CD4-positive, alpha-beta T cell treated with Interferon gamma for 1 hour (primary cell): ENCODE data around the gene SKIDA1.

Experiments
- DNase-seq: peaks from one replicate; pipeline ENCODE4 v3.0.0-alpha.2; 2020

The SKIDA1 gene

GRCh38 chr10:21515361-21516241 is 9.9 kb downstream of the SKIDA1 start:
- no peak for DNase-seq

DNA sequence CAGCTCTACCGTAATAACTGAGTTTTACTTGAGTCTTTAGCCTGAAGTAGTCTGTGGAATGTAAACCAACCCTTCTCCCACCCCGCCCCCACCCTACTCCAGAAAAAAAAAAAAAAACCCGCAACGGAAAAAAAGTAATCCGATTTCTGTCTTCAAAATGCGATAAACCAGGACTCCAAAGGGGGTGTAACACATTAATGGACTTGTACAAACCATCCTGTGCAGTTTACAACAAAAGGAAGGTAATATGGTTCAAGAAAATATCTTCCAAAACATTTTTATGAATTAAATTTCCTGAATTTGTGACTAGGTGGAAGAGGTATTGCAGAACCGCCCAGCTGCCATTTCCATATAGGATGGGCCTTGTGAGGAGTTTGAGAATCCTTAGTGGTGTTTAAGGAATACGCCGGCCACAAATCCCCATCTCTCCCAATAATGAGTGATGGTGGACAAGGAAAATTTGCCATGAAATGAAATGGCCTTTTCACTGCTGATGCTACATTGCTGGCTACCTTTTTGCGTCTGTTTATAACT is 10.6 kb downstream of the SKIDA1 start:
- DNase-seq: no peak

DNA sequence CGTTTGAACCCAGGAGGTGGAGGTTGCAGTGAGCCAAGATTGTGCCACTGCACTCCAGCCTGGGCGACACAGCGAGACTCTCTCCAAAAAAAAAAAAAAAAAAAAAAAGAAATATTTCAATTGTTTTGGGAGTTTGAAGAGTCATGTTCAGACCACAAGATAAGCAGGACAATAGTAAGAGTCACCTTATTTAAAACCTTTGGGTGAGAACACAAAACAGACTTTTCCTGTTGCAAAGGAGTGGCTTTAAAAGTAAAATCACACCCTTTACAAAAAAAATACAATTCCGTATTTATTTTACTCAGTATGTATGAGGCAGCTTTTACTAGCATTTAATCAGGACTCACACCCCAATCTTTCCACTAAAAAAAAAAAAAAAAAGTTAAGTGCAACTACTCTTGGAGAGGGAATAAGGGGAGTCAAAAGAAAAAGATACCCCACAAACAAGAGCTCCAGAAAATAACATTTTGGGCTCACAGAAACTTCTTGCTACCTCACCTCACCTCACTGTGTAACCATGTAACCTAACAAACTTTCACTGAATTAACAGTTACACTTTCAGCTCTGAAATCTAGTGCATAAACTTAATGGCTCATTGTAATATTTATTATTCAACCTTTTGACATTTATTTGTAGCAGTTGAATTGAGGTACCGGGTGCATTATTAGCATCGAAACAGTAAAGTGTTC is 11.2 kb downstream of the SKIDA1 start:
- DNase-seq: no peak

DNA sequence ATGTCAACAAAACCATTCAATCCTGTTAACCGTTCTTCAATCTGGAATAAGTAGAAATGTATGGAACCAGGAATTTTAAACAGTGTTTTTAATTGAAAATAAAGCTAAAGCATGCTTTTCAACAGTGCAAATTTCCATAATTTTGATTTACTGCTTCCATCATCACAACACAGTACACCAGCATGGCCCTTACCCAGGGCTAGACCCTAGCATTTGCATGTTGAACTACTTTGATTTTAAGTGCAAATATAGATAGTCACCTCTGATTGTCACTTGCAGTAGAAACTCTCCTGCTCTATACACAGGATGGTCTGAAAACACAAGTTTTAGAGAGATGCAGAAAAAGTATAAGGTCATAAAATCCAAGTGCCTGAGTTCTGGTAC is 12.1 kb downstream of the SKIDA1 start:
- no peak for DNase-seq

DNA sequence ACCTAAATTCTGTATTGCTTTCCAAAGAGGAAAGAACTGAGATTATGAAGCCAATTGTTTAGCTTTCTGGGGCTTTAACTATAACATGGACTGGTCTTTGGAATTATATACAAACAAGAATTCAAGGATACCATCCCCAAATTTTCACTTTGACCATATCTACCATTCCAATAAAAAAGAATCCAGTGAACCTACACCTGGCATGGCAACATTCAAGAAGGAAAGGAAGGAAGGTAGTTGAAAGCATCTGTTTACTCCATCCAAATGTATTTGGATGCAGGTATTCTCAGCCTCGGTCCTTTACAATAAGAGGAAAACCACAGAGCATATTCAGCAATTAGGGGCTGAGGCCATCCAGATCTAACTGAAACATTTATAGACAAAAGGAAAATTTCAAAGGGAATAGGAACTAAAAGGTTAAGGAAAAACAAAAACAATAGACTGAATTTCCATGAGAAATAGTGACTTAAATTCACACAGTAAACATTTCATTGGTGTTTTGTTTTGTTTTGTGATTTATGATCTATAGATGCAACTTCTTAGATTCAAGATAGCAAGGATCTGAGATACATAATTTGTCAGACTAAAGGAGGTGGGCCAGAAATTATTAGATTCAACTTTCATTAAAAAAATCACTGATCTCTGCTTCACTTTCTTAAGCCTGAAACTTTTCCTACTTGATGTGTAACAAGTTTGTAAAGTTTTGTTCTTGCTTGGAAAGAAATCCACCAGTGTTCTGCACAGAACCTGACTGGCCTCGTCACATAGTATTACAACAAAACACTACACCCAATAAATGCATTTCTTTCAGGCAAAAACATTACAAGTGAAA is 12.7 kb downstream of the SKIDA1 start:
- no peak for DNase-seq

- DNase-seq: no peak
These were observed 13.4 kb downstream of the SKIDA1 start for GRCh38 chr10:21511946-21512572.

GRCh38 chr10:21511095-21511570 is 14.3 kb downstream of the SKIDA1 start:
- no peak for DNase-seq

- no peak for DNase-seq
These were observed 15.0 kb downstream of the SKIDA1 start for GRCh38 chr10:21510241-21511094.

DNA sequence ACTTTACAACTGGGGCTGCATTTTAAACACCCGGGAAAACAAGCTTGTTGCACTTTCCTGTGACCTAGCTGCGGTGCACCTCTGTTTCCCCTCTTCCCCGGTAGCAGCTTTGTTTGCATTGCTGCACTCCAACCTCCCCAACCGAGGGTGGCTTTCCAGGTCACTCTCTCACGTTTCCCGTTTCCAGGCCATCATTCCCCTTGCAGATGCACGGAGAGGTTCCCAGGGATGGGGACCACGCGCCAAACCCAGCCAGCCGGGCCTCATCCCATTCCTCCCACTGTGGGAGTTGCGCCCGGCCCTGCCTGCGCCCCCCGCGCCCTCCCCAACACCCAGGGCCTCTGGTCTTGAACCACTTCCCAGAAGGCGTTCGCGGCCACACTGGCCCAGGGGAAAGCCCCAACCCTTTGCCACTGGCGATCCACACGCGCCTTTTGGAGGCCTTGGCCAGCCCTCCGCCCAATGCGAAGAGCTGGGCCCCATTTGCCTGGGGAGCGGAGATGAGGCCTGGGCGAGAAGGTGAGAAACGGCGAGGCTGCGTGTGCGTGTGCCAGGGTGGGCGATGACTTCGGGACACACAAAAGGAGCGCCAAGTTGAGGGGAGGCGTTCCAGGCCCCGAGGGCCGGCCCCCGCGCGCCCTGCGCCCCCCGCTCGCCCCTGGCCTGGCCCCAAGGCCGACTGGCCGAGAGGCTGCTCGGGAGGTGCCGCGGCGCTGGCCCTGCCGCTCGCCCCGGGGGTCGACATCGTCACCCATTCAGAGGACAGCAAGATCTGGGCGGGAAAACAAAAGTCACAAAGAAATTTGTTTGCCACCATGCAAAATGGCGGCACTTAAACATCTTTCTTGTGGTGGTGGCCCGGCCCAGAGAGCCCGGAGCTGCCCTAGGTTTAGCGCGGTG is 15.9 kb downstream of the SKIDA1 start:
- no peak for DNase-seq

GRCh38 chr10:21508706-21509331 is 16.7 kb downstream of the SKIDA1 start:
- DNase-seq: no peak

DNA sequence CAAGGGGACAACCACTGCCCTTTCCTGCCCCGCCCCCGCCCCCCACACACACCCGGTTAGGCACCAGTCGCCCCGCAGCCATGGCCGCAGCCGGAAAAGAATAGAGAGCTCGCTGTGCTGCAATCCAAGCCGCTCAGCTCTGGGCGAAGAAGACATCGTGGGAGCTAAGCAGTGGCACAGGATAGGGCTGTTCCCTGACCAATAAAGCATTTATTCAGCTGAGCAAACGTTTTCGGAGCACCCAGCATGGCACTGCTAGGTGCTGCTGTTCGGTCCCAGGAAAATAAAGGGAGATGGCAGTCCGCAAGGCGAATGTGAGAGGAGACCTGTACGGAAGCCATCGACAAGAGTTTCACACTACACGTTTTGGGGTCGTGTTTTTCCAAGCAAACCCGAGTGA is 18.3 kb downstream of the SKIDA1 start:
- no peak for DNase-seq

- DNase-seq: no peak
These were observed 19.1 kb downstream of the SKIDA1 start for GRCh38 chr10:21506351-21506750.

DNA sequence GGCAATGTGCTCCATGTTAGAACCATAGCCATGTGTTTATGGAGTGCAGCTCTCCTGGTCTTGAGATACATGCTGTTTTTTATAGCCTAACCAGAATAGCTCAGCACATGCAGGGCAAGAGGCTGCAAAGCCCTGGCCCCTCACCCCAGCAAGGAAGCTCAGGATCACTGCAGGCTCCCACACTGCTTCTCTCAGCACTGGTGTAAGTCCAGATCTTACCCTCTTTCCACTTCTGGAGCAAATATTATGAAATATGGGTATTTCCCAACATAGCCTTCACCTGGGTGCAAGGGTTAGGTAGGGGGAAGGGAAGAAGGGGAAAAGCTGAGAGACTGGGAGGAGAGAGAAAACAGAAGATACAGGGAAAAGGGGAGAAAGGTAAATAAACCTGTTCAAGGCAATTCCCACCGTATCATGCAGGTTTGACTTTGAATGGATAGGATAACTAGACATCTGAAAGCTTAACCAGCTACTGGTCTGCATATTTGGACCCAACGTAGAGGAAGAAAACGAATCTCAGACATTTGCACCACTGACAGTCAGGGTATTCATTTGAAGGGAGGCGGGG is 19.7 kb downstream of the SKIDA1 start:
- no peak for DNase-seq

GRCh38 chr10:21503542-21503941 is 21.9 kb downstream of the SKIDA1 start:
- no peak for DNase-seq

- no peak for DNase-seq
These were observed 23.1 kb downstream of the SKIDA1 start for GRCh38 chr10:21502348-21502740.

DNA sequence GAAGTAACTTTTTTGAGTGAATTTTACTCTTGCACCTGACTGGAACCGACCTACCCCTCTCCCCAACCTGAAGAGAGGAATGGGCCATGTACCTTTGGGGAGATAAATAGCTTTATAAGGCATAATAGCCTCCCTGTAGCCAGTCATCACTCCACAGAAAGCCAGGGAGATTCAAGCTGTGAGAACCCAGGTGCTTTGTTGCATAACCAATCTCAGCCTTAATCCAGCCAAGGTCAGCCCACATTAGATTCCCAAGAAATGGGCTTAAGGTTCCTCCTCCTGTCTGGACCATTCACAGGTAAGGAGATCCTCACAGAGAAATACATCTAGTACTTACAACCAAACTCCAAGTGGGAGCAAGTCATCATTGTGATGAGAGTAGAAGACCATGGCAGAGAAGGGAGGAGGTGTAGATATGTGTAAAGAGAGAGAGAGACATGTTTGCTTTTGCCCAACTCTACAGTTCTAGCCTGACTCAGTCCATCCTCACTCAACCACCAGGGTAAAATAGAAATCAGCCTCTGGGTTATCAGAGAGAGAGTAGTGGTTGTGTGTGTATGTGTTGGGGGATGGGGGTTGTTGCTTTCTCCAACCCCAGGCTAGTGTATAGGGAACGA is 23.6 kb downstream of the SKIDA1 start:
- no peak for DNase-seq

GRCh38 chr10:21501091-21501490 is 24.4 kb downstream of the SKIDA1 start:
- no peak for DNase-seq

DNA sequence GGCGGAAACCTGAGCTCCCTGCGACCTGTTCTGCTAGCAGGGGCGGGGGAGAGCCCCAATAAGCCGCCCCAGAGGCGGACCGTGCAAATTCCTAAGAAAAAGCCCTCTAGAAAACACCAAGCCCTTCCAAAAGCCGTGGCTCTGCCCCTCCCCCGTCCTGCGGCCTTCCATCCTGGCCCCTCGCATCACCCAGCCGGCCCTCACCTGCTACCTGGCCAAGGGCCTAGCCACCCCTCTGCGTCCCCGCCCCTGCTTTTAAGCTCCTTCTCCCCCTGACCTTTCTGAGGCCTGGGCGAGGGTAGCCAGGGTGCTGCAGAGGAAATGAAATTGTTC is 24.9 kb downstream of the SKIDA1 start:
- no peak for DNase-seq
